ENCODE results near the gene ZNF506. TPM values are rescaled to one million over a fixed set of nuclear protein-coding genes. Genes with fewer than 3 reads are reported as not detected.
"Not testable (repeated sequence)": the region's sequence is repeated elsewhere in the genome, so short reads cannot be mapped to it uniquely, and the experiment has no call there.

Gene ZNF506
- total RNA-seq (10 to 100 TPM in 8 of 9 donors, 1 to 10 TPM in 1; 9.0 to 20.2 (median 11.6) TPM), polyA plus RNA-seq (1 to 10 TPM; 5.0 to 6.5 TPM)
- long read RNA-seq, donor 1, transcript ZNF506-203 (4 exons, 1,424 nt) = major isoform, 5 of 9 reads
- long read RNA-seq, donor 1, partial matches to known transcripts = 0 of 9 reads
- long read RNA-seq, donor 1, other reads (novel, unspliced or antisense) = 2 of 9 reads
- long read RNA-seq, donor 2, partial matches to known transcripts = 1 of 9 reads
- long read RNA-seq, donor 2, other reads (novel, unspliced or antisense) = 3 of 9 reads
- long read RNA-seq, donor 3, full-length matches to known transcripts = 6 of 8 reads
- long read RNA-seq, donor 3, partial matches to known transcripts = 0 of 8 reads
- long read RNA-seq, donor 3, other reads (novel, unspliced or antisense) = 2 of 8 reads

- DNase-seq = peak; percentile 99 to 100 (median 99)
- WGBS, 4 donors = 0 to 2% (median 1%) methylated on average over 26 to 28 of the region's 28 CpGs
- Histone ChIP-seq H3K4me3 (peak within 1 kb of the TSS; percentile 56 to 98 (median 74)), H3K27ac (peak within 1 kb of the TSS; percentile 89 to 98 (median 94)), H3K9me3 (peaks cover 0 to 30% (median 0%) of the 10 kb centered on the region in 12 donors), H3K27me3 (no peaks in the 10 kb centered on the region), H3K36me3 (peaks cover 0 to 17% (median 2%) of the 10 kb centered on the region in 9 donors), H3K4me1 (peaks cover 0 to 41% (median 23%) of the 10 kb centered on the region in 12 donors)
- peak; percentile 98 to 99 (median 98) for ATAC-seq
- intact Hi-C loops (cut with DNase I) = loop anchor here in 4 of 10 donors (1.0 to 5.0 kb wide), 6 partner anchors 41 to 158 kb away; partner anchors contain the start of genes ZNF253 (in 2 of the 4), ATP13A1 (in 1 of the 4) and ZNF14 (in 1 of the 4)
- no peak for TF ChIP-seq CTCF (IDR thresholded peaks at IDR 0.05)
- peak; percentile 30 to 85 for TF ChIP-seq POLR2A (IDR thresholded peaks at IDR 0.05)
These were observed at the start of gene ZNF506 for GRCh38 chr19:19821366-19821951. Gene ZNF506, minus strand, starts transcription at chr19:19821750. Its CDS starts 147 bp downstream, at chr19:19821603.

- WGBS, 4 donors = 67 to 85% (median 77%) methylated on average over 5 of the region's 5 CpGs
- H3K4me1 ChIP-seq = peaks cover 0 to 61% (median 32%) of the 10 kb centered on the region in 12 donors
- intact Hi-C loops (cut with DNase I) = not testable (repeated sequence)
These were observed 48.5 kb upstream of the ZNF506 start for GRCh38 chr19:19870086-19870485.

GRCh38 chr19:19866611-19867248, 45.2 kb upstream of the ZNF506 start:
- DNase-seq (no peak), ATAC-seq (no peak)
- H3K27me3 ChIP-seq = no peaks in the 10 kb centered on the region
- peaks cover 0 to 19% (median 0%) of the 10 kb centered on the region in 12 donors for H3K9me3 ChIP-seq
- no peak for TF ChIP-seq POLR2A (IDR thresholded peaks at IDR 0.05)
- TF ChIP-seq CTCF (IDR thresholded peaks at IDR 0.05) = no peak
- WGBS, 4 donors = 1 to 3% (median 2%) methylated on average over 23 of the region's 23 CpGs
- peak overlapping the region; percentile 80 to 97 (median 94) for H3K27ac ChIP-seq
- H3K36me3 ChIP-seq = no peaks in the 10 kb centered on the region
- H3K4me1 ChIP-seq = peaks cover 0 to 50% (median 29%) of the 10 kb centered on the region in 12 donors
- intact Hi-C loops (cut with DNase I) = loop anchor here in 5 of 10 donors (2.0 to 5.0 kb wide), 5 partner anchors 36 to 199 kb away; partner anchors contain the start of genes ZNF506 (in 3 of the 5), ZNF93 (in 2 of the 5) and ZNF101 (in 1 of the 5)
- H3K4me3 ChIP-seq = peak overlapping the region; percentile 53 to 93 (median 84)

More at GRCh38 chr19:19870086-19870485, 48.5 kb upstream of the ZNF506 start:
- H3K4me3 ChIP-seq, ATAC-seq, DNase-seq, H3K27me3 ChIP-seq: not testable (repeated sequence)
- Histone ChIP-seq H3K36me3 (peaks cover 0 to 16% (median 6%) of the 10 kb centered on the region in 9 donors), H3K27ac (peak overlapping the region in 1 of 12 donors; percentile 17), H3K9me3 (peaks cover 0 to 43% (median 0%) of the 10 kb centered on the region in 12 donors)

Data from heart left ventricle (tissue), 16 donors.